IPS-NIHi7 (cell line): ENCODE measurements around the gene WASL.
A peak's percentile ranks its signal among the peaks of the same experiment; 100 is the strongest.

Experiments used
- DNase-seq: peaks from one replicate; pipeline ENCODE4 v3.0.0; 2012; ENCODE audit warnings: mixed read lengths; ENCODE audit errors: extremely low spot score

The WASL gene

DNA sequence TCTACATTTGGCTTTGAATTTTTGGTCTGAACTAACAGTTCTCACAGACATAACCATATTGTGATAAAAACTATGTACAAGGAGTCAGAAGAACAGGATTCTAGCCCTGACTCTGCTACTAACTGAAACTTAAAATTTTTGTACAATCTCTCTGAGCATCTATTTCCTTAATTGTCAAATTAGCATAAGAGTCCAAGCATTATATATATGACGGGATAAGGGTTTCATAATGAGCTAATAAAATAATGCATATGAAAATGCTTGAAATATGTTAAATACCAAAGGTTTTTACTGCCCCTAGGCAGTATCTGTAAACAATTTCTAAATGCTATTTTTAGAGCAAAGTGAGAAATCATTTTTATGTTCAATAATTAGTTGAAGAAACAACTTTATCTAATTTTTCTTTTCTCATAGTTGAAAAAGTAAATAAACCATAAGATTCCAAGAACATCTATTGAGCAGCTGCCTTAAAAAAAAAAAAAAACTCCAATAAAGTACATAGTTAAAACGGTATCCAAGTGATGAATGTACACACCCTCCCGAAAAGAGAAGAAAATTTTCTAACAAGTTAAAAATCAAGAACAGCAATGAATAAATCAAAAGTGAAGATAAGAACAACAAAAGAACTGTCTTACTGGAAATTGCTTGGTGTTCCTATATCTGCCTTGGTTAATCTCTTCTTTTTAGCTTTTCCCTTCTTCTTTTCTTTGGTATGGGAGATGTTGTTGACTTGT is 52.7 kb downstream of the WASL start:
- no peak for DNase-seq

DNA sequence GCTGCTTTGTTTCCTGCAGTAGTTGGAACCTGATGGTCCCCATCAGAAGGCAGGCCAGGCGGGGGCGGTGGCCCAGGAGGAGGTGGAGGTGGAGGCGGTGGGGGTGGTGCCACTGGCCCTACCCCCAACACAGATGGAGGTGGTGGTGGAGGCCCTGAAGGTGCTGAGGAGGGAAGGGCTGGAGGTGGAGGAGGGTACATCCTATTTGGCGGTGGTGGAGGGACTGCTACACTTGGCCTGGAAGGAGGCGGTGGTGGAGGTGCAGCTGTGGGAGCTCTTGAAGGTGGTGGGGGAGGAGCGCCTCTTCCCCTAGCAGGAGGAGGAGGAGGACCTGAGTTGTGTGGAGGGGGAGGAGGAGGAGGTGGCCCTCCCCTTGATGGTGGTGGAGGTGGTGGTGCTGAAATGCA is 56.3 kb downstream of the WASL start:
- peak; percentile 56 for DNase-seq

DNA sequence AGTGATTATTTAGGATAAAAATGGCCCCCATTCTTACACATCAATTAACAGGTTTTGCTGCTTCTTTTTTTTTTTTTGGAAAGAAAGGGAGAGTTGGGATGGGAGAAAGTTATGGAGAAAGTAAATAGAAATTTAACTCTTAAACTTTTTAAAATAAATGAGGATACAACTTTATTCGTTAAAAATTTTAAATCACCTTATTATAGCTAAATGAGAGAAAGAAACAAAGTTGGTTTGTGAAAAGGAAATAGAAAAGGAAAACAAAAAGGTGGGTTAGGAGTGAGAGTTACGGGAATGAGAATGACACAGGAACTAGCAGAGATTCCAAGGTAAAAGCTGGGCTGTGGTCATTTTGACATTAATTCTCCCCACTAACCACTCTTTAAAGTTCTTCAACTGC is 58.3 kb downstream of the WASL start:
- DNase-seq, result no peak

DNA sequence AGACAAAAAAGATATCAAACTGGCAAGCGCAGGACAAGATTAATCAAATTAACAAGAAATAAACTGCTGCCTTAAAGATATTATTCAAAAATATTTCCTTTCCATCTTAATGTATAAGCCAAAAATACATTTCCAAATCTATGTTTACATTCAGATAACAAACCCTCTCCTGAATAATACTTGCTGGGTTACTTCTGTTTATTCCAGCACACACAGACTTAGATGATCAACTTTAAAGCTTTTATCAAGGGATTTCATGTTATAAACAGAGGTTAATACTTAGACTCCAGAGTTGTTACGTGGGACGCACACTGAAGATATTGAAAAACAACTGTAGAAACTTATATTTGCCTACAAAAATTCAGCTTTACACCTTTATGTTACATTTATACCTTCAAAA is 59.6 kb downstream of the WASL start:
- DNase-seq, result no peak

DNA sequence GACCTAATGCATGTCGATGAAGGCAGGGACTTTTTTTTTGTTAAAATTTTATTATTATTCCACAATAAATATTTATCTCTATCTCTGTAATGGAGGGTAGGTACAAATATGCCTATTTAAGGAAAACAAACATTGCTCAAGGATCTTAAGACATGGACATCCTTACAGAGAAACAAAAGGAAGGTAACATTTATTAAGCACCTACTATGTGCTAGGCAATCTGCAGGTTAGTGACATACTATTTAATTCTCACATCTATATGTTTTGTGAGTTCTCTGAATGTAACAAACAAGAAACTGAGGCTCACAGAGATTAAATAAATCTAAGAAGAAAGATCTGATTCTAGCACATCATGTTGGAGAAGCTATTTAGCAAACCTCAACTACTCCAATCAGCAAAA is 61.1 kb downstream of the WASL start:
- no peak for DNase-seq

DNA sequence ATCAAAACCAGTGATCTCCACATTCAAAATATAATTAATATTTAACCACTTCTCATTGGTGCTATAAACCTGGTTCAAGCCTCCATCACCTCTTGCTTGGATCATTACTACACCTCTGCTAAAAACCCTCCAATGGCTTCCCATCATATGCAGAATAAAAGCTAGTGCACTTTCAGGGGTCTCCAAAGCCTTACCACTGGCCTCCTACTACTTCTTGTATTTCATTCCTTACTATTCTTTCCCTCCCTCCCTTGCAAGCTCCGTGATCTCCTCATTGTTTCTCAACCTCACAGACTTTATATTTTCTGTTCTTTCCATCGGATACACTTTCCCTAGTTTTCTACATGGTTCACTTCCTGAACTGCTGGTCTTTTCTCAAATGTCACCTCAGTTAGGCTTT is 61.6 kb downstream of the WASL start:
- no peak for DNase-seq

DNA sequence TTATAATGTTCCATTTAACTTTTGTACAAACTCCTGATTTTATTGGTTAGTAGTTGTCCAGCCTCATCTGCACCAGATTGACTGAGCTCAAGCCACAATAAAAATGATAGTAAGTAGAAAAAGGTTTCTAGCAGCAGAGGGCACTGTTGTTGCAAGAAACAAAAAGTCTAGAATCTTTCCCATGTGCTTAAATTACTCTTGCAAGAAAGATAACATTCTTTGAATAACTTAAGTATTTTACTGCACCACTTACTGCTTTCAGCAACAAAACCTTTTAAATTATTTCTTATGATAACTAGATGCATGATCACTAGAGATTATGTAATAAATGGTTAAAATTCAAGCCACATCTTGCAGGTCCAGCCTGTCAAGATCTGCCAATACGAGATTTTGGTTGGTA is 66.1 kb downstream of the WASL start:
- no peak for DNase-seq

DNA sequence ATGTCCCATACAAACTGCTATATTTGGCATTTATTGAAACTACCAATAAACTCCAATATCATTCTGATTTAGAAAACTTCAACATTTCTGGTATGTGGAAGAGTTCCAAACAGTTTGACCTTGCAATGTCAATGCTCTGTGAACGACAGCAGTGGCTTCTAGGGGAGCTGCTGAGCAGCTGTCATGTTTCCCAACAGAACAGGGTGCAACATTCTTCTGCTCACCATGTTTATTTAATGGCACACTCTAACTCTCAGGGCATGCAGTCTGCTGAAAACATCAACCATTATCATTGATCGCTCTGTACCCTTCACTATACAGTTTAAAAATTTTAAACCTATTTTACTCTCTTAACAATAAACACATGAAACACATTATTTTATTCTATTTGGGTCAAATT is 67.2 kb downstream of the WASL start:
- no peak for DNase-seq

DNA sequence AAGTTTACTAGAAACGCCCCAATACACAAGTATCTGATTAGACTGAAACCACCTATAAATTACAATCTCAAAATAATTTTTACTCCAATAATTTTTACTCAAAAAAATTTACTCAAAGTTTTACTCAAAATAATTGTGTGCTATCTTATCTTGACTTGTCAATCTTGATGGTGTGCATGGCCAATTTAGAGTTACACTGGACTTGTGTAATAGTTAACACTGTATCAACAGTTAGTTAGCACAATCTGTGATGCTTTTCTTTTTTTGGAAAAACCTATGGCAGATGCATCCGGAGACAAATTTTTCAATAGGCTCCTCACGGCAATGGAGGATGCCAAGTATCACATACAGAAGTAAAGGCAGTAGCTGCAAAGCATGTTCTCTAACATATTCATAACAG is 68.2 kb downstream of the WASL start:
- DNase-seq, result no peak

DNA sequence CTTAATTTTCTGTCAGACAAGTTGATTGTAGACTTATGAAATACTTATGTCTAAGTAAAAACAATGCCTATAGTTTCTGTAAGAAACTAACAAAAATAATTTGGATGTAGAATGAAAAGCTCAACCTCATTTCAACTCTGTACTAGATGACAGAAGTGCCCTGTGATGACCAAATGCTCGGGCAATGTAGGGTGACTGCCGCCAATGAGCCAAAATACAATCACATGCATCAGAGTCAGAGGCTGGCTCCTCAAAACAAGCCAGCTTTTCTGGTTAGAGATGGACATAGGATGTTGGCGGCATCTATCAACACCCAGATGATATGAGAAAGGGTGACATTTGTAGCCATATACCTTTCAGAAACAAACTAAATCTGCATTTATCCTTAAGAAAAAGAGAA is 69.2 kb downstream of the WASL start:
- DNase-seq, result no peak

DNA sequence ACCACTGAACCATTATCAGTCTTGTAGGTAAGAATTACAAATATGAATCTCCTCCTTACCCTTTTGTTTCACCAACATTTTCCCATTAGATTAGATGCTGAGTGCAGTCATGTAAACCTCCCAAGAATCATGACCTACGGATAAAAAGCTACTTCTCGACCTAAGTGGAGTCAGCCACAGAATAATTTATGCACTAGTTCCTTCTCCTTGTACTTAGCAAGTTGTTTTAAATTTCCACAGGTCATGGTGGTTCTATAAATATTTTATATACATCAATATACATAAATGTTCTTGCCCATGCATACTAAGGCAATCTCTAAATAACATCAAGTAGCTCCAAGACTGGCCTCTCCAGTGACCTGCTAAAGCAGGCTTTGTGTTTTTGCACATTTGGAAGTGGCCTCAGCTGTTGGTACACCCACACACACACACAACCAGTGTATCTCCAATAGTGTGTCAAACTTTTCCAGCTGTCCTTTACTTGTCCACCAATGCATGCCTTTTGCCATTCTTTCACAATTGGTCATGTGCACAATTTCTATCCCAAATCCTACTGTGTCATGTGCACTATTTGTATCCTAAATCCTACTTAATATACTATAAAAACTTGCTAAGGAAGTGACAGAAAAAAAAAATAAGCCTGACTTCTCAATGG is 71.6 kb downstream of the WASL start:
- no peak for DNase-seq

DNA sequence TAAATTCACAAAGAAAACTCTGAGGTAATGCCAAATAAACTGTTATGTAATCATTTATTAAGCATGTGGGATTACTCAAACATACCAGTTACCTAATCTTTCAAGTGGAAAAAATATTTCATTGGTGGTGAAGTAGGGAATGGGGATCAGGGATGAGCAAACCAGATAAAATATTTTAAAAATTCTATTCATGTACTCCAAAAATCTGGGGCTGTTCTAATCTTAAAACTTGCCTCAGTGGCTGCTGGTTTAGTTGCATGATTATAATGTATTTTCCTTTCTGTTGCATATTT is 73.7 kb downstream of the WASL start:
- DNase-seq, result no peak

DNA sequence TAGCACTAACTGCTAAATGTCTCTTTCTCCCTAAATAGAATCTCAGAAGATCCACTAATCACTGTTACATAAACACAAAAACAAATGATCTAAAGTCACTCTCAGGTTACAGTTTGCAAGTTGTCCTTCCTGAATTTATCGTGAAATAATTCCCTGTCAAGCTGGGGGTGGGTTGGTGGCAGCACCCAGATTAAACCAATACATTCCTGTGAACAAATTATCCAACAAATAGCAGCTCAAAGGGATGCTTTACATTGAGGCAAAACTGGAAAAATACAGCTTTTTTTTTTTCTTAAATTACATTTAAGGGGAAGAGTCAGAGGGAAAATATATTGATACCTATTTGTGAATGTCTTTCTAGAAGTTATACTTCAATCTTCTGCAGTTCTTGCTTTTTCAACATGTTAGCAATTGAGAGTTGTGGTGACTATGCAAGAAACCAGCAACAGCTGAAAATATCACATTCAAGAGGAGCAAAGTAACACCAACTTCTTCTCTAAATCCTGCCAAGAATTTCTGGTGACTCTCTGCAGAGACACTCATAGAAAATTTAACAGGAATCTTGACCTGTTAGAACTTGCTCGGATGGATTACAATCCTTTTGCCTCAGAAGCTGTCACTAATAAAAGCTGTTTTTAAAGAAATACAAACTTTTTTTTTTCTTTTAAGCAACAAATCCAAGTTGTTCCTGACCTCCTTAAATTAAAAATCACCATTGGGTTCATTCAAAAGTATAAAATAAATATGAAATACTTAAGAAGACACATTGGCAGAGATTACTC is 74.2 kb downstream of the WASL start:
- DNase-seq, result no peak

DNA sequence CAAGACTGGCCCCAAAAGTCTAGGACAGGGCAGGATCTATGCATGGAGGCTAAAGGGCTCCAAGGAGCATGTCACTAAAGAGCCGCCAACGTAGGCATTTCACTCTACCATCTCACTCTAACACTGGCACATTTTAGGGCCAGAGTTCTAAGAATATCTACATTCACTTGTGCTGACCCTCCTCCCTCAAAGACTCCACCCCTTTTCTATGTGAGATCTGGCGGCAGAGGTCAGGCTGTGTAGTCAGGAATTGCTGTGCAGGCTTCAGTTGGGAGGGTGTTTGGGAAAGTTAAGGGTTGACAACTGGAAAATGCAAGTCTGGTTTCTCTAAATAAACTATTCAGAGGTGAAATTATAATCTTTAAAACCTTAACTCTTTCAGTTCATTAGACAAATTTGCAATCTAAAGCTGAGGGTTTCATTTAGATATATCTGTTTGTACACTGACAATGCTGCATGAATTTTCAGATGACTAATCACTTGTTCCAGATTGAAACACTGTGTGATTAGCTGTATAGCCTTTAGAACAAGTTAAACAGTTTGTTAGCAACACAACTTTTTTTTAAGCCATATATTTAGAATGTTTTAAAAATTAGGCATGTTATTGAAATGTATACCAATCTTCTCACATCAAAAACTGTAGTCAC is 74.9 kb downstream of the WASL start:
- no peak for DNase-seq

DNA sequence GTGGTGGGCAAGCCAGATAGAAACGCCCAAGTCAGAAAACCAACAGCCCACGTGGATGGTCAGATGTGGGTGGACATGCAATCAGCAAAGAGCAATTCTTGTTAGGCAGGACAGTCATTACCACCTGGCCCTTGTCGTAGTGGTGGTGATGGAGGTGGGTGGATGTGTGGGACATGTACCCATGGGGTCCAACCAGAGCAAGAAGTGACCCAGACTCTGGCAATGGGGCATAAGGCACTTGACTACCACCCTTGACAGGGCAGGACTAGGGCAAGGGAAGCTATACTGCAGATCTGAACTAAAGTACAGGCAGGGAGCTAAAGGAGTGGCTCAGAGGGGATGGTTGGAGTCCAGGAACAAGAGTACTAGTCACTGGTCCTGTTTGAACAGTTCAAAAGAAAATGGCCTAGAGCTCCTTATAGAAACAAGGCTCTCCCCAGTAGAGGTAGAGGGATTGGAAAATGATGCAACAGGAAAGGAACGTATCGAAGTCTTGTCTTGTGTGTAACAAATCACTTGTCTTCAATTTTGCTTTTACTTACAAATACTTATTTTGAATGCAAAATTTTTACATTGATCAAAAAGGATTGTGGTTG is 75.6 kb downstream of the WASL start:
- no peak for DNase-seq

DNA sequence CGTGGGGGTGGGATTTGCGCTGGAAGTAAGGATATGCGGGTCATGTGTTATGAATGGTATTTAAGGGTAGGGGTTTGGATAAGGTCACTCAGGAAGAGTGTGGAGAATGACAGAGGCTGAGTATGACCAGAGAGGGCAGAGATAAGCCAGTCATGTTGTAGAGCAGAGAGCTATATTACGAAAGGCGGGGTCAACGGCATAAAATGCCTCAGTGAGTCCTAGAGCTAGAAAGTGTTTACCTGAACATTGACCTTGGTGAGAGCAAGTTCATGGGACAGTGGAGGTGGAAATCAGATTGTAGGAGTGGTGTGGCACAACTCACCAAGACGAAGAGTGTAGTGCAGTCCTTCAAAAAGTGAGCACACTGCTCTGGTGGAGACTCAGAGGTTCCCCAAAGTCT is 79.3 kb downstream of the WASL start:
- no peak for DNase-seq

DNA sequence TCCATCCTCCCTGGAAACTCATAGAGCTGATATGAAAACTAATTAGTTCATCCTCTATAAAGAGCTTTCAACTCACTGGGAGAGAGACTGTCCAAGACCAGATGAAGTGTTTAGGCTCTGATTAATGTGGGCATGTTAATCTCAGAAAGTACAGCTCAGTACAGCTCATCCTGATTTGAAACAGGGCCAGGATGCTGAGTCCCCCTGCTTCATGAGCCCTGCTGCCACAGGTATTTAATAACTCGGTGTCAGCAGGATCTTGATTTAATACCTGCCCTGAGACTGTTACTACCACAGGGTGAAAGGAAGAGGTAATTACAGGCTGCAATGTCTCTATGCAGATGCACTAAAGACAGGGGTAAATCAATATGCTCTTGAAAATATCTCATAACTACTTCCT is 82.3 kb downstream of the WASL start:
- DNase-seq, result no peak

DNA sequence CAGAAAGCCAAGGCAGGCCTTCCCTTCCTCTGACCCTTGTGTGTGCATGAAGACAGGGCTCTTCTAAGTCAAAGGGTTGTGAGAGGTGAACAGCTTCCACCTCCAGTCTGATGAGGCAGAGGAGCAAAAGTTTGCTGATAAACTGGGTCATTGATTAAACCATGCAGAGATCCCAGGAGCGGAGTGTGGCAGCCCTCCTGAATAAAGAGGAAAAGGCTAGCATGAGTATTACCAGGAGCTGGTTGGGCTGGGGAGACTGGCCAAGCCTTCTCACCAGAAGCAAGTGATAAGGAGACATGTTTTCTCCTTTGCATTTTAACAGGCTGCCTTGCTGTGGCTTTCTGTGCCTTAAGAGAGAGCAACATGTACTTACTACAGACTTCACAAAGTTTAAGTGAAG is 82.9 kb downstream of the WASL start:
- no peak for DNase-seq

DNA sequence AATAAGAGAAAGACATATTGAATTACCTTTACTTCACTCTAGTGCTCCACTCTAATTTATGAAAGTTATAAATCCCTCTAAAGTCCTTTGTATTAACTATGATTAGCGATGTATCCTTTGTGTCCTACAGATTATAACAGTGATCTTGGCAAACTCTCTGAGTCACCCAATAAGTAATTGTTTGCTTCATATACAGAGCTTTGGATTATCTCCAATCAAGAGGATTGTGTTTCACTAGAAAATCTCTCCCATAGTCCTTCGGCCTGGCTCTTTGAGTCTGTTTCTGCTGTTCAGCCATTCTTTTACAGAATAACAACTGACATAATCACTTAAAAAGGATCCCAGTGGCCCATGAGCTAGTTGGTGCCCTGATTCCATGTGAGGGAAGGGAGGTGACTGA is 83.6 kb downstream of the WASL start:
- DNase-seq, result no peak

DNA sequence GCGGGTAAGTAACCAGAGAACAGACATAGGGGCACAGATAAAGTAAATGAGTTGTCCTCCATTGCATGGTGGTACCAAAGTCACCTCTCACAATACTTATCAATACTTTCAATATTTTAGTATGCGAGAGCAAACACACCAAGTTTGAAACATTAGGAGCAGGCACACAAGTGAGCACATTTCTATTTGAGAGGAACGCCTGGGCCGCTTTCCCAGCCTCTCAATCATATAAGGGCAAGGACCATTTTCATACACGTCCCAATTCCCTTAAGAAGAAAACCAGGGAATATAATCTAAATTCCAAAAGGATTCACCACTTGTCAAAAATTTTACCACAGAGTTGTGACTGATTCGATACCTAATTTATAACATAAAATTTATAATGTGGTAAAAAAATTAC is 85.6 kb downstream of the WASL start:
- DNase-seq, result no peak

DNA sequence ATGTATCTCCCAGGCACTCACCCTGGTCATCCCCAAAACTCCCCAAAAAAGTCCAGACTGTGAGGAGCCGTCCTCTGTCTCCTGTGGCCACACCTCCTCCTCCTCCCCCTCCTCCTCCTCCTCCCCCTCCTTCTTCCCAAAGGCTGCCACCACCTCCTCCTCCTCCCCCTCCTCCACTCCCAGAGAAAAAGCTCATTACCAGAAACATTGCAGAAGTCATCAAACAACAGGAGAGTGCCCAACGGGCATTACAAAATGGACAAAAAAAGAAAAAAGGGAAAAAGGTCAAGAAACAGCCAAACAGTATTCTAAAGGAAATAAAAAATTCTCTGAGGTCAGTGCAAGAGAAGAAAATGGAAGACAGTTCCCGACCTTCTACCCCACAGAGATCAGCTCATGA is 86.0 kb downstream of the WASL start:
- DNase-seq, result no peak

DNA sequence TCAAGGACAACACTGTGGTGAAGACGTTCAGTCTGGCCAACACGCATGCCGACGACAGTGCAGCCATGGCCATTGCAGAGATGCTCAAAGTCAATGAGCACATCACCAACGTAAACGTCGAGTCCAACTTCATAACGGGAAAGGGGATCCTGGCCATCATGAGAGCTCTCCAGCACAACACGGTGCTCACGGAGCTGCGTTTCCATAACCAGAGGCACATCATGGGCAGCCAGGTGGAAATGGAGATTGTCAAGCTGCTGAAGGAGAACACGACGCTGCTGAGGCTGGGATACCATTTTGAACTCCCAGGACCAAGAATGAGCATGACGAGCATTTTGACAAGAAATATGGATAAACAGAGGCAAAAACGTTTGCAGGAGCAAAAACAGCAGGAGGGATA is 86.5 kb downstream of the WASL start:
- DNase-seq, result no peak
